ENCODE data around the gene KLHL36. TPM values are rescaled to one million over a fixed set of nuclear protein-coding genes. Genes with fewer than 3 reads are reported as not detected.
"Not testable (repeated sequence)": the region's sequence is repeated elsewhere in the genome, so short reads cannot be mapped to it uniquely, and the experiment has no call there.

KLHL36 gene
- total RNA-seq, 1 donor from 2014 or later, result 78.5 TPM

DNA sequence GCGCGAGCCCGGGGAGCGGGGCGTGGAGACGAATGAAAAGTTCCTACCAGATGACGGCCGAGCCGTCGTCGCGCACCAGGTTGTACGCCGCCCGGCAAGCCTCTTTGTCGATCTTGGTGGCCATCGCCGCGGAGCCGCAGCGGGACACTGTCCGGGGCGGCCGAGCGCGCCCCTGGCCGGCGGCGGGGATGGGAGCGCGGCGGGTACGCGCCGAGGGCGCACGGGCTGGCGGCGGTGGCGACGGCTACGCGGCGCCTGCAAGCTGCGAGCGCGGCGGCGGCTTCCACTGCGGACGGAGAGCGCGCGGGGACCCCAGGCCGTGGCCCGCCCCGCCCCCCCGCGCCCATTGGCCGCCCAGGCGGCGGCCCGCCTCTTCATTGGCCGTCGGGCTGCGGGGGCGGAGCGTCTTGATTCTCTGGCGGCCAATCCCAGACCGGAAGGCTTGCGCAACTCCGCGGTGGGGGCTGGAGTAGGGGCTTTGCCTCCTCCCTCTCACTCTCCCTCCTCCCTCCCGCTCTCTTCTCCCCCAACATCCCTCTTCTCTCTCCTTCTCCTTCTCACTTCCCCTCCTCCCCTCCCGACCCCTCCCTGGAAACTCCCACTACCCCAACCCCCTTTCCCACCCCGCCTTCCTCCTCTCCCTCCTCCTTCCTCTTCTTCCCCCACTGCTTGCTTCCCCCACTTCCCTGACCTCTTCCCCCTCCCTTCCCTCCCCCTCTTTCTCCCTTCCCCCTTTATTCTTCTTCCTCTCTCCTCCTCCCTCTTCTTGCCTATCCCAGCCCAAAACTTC is 30.3 kb upstream of the KLHL36 start, which contains the start of gene COTL1:
TSS of gene COTL1 (minus strand) at position 288 of the 790 bp plus-strand sequence. CDS start at position 124, 164 bp downstream.
- peaks cover 1% of the 10 kb centered on the region for H3K36me3 ChIP-seq (ENCODE audit: control insufficient read depth, insufficient read depth, low read length)
- peak within 1 kb of the TSS; percentile 91 for H3K4me3 ChIP-seq (ENCODE audit: low read depth, low read length)
- no peaks in the 10 kb centered on the region for H3K27me3 ChIP-seq (ENCODE audit: control insufficient read depth, insufficient read depth, low read length)
- DNase-seq (ENCODE audit: low read depth), result peak; percentile 82
- TF ChIP-seq, protein P1, sequence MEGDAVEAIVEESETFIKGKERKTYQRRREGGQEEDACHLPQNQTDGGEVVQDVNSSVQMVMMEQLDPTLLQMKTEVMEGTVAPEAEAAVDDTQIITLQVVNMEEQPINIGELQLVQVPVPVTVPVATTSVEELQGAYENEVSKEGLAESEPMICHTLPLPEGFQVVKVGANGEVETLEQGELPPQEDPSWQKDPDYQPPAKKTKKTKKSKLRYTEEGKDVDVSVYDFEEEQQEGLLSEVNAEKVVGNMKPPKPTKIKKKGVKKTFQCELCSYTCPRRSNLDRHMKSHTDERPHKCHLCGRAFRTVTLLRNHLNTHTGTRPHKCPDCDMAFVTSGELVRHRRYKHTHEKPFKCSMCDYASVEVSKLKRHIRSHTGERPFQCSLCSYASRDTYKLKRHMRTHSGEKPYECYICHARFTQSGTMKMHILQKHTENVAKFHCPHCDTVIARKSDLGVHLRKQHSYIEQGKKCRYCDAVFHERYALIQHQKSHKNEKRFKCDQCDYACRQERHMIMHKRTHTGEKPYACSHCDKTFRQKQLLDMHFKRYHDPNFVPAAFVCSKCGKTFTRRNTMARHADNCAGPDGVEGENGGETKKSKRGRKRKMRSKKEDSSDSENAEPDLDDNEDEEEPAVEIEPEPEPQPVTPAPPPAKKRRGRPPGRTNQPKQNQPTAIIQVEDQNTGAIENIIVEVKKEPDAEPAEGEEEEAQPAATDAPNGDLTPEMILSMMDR (IDR thresholded peaks at IDR 0.05; ENCODE audit: insufficient read depth, low read length, poor library complexity, severe bottlenecking), result no peak

DNA sequence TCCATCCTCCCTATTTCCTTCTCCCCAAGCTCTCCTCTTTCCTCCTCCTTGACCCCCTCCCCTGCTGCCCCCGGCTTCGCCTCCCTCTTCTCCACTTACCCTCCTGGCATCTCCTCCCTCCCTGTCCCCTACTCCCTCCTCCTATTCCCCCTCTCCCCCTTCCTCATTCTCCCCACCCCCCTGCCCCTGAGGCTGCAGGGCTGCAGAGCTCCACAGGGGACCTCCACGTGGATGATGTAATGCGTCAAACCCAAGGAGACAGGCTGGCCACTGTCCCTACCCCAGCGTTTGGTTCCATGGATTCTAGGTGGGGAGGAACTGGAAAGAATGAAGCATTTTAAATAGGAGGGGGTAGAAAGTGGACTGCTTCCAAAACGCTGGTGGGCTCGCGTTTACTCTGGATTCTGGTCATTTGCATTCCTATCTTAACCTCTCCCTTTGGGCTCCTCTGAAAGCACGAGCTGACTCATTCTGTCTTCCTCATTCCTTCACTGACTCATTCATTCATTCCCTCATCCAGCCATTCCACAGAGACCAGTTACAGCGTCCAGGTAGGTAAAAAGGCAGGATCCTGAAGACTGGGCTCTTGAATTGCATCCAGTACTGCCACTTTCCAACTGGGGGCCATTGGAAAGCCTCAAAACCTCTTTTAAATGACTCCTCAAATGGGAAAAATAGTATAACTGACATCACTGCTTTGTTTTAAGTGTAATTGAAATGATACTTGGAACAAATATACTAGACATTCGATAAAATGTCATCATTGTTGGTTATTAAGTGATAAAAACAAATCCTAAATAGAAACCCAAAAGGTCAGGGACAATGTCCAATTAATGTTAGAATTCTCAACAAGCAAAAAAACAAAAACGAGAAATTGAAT is 29.5 kb upstream of the KLHL36 start:
- no peak overlapping the region for H3K4me3 ChIP-seq (ENCODE audit: low read depth, low read length)
- H3K27me3 ChIP-seq (ENCODE audit: control insufficient read depth, insufficient read depth, low read length), result no peaks in the 10 kb centered on the region
- TF ChIP-seq, protein P1 (IDR thresholded peaks at IDR 0.05; ENCODE audit: insufficient read depth, low read length, poor library complexity, severe bottlenecking), result no peak
- peaks cover 1% of the 10 kb centered on the region for H3K36me3 ChIP-seq (ENCODE audit: control insufficient read depth, insufficient read depth, low read length)
- DNase-seq (ENCODE audit: low read depth), result peak; percentile 95

DNA sequence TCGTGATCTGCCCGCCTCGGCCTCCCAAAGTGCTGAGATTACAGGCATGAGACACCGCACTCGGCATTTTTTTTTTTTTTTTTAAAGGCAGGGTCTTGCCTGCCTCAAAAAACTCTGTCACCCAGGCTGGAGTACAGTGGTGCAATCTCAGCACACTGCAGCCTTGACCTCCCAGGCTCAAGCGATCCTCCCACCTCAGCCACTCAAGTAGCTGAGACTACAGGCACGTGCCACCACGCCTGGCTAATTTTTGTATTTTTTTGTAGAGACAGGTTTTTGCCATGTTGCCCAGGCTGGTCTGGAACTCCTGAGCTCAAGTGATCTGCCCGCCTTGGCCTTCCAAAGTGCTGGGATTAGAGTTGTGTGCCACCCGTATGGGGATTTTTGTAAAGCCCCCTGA is 27.4 kb upstream of the KLHL36 start:
- not testable (repeated sequence) for H3K27me3 ChIP-seq (ENCODE audit: control insufficient read depth, insufficient read depth, low read length); H3K36me3 ChIP-seq (ENCODE audit: control insufficient read depth, insufficient read depth, low read length); H3K4me3 ChIP-seq (ENCODE audit: low read depth, low read length); DNase-seq (ENCODE audit: low read depth)

DNA sequence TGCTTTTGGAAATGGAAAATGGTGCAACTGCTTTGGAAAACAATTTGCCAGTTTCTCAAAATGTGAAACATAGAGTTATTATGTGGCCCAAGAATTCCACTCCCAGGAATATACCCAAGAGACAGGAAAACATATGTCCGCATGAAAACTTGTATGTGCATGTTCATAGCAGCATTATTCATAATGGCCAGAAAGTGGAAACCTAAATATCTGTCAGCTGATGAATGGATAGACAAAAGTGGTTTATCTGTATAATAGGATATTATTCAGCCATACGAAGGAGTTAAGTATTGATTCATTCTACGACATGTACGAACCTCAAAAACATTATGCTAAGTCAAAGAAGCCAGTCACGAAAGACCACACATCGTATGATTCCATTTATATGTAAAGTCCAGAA is 22.8 kb upstream of the KLHL36 start:
- H3K4me3 ChIP-seq (ENCODE audit: low read depth, low read length), result no peak overlapping the region
- H3K36me3 ChIP-seq (ENCODE audit: control insufficient read depth, insufficient read depth, low read length), result no peaks in the 10 kb centered on the region
- H3K27me3 ChIP-seq (ENCODE audit: control insufficient read depth, insufficient read depth, low read length), result no peaks in the 10 kb centered on the region
- TF ChIP-seq, protein P1 (IDR thresholded peaks at IDR 0.05; ENCODE audit: insufficient read depth, low read length, poor library complexity, severe bottlenecking), result no peak
- no peak for DNase-seq (ENCODE audit: low read depth)

DNA sequence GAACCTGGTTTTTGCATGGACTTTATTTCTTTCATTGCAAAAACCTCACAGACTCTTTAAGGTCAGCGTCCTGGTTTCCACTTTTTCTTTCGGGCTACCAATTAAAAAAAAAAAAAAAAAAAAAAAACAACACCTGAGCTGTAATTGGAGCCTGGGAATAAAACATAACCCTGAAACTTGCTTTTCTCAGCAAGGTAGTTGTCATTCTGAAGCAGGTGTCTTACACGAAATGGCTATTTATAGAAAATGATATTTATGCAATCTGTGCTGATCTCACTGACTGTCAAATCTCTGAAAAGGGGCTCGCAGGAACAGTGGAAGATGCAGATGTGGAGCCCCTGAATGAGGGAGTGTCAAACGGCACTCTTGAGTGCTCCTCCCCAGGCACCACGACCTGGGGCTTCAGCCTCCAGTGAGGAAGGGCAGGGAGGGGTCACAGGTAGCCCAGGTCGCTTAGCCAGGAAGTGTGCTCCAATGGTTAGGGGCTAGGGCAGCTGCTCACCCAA is 20.0 kb upstream of the KLHL36 start:
- TF ChIP-seq, protein P1 (IDR thresholded peaks at IDR 0.05; ENCODE audit: insufficient read depth, low read length, poor library complexity, severe bottlenecking), result no peak
- Histone ChIP-seq H3K4me3 (ENCODE audit: low read depth, low read length) (no peak overlapping the region), H3K27me3 (ENCODE audit: control insufficient read depth, insufficient read depth, low read length) (no peaks in the 10 kb centered on the region), H3K36me3 (ENCODE audit: control insufficient read depth, insufficient read depth, low read length) (no peaks in the 10 kb centered on the region)
- DNase-seq (ENCODE audit: low read depth), result no peak

DNA sequence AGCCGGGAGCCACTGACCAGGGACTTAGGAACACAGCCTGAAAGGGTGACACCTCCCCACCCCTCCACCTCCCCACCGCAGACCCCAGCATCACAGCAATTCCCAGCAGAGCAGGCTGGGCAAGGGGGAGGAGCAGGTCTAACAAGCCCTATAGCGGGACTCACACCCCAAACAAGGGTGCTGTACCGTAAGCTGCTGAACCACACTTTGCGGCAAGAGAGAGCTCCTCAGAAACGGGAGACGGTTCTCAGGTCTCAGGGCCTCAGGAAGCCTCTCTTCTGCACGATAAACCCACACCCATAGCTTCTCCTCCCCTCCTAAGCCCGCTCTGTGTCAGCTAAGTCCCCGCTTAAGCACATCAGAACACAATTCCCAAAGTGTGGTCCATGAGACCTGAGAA is 18.7 kb upstream of the KLHL36 start:
- Histone ChIP-seq H3K27me3 (ENCODE audit: control insufficient read depth, insufficient read depth, low read length) (no peaks in the 10 kb centered on the region), H3K36me3 (ENCODE audit: control insufficient read depth, insufficient read depth, low read length) (no peaks in the 10 kb centered on the region), H3K4me3 (ENCODE audit: low read depth, low read length) (no peak overlapping the region)
- TF ChIP-seq, protein P1 (IDR thresholded peaks at IDR 0.05; ENCODE audit: insufficient read depth, low read length, poor library complexity, severe bottlenecking), result no peak
- DNase-seq (ENCODE audit: low read depth), result no peak

Data from kidney epithelial cell (primary cell).